Fibroblast of skin of right biceps (primary cell): ENCODE measurements around the gene CERK.
"Not testable (repeated sequence)": the region's sequence is repeated elsewhere in the genome, so short reads cannot be mapped to it uniquely, and the experiment has no call there.

Experiments
- DNase-seq: peaks from one replicate; pipeline ENCODE4 v3.0.0-alpha.2; 2013

CERK gene

DNA sequence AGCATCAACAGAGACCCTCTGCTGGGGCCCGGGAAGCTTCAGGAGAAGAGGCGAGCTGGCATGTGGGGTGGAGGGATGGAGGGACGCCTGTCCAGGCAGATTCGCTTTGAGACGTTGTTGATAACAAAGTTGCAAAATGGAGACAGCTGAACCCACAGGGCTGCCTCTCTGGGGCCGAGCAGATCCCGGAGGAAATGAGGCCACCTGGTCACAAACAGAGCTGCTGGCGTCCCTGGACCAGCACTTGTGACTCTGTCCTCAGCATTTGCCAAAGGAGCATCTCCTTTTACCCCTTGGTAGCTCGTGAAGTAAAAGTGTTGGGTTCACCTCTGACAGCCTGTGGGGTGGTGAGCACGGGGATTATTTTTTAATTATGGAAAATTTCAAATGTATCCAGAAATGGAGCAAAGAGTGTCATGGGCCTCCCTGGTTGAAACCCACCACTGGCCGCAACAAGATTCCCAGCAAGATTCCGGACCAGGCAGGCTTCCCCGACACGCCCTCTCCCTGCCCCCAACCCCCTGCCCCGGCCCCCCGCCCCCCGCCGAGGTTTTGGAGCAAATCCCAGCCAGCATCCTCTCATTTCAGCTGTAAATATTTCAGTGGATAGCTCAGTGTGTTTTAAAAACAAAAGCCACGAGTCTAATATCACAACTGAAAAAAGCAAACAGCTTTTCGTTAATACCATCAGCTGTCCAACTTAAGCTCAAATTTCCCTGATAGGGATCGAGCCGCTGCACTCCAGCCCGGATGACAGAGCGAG lies 97.6 kb downstream of the CERK start:
- DNase-seq, result no peak

GRCh38 chr22:46639843-46640242 lies 98.2 kb downstream of the CERK start:
- DNase-seq, result no peak

GRCh38 chr22:46638601-46639431 lies 99.2 kb downstream of the CERK start:
- peak; percentile 16 for DNase-seq

DNA sequence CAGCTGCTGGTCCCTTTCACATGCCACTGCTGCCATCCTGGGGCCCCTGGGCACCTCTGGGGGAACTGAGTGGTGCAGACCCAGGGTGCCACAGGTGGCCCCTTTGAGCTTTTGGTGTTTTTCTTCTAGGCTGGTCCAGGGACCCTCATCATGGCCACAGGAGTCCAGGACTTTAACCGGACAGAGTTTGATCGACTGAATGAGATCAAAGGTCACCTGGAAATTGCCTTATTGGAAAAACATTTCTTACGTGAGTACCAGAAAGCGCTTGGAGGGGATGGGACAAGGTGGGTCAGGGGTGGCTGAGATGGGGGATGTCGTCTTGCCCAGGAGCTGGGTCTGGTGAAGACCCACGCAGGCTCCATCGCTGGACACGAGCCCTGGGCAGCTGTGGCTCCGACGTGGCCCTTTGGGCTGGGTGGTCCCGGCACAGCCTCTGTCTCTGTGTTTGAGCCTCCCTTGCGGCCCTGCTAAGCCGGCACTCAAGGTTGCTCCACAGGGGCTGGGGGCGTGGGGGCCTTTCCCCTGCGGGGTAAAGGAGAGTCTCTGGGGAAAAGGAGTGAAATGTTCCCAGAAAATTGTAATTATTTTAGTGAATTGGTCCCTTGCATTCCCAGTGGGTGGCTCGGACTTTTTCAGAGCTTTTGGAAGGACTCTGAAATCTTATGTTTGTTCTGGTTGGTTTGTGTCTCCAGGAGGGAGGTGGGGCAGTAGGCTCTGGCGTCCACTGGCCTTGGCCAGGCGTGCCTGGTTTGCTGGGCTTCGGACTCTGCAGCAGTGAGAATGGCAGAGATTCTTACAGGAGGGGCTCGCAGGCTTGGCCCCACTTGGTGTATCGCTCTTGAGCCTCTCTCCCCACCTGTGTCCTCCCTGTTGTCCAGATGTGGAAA lies 100.1 kb downstream of the CERK start:
- no peak for DNase-seq

- no peak for DNase-seq
Measured at GRCh38 chr22:46636221-46637002, 101.6 kb downstream of the CERK start.

- no peak for DNase-seq
Measured at GRCh38 chr22:46635756-46636155, 102.3 kb downstream of the CERK start.

DNA sequence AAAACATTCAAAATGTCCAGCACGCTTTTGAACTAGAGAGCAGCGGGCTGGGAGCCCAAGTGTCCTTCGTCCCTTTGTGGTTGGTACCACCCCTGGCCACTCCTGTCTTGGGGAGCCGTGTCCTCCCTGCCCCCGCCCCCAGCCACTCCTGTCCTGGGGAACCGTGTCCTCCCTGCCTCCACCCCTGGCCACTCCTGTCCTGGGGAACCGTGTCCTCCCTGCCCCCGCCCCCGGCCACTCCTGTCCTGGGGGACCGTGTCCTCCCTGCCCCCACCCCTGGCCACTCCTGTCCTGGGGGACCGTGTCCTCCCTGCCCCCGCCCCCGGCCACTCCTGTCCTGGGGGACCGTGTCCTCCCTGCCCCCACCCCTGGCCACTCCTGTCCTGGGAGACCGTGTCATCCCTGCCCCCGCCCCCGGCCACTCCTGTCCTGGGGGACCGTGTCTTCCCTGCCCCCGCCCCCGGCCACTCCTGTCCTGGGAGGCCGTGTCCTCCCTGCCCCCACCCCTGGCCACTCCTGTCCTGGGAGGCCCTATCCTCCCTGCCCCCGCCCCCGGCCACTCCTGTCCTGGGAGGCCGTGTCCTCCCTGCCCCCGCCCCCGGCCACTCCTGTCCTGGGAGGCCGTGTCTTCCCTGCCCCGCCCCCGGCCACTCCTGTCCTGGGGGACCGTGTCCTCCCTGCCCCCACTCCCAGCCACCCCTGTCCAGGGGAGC lies 102.9 kb downstream of the CERK start:
- not testable (repeated sequence) for DNase-seq
